ENCODE data around the gene NPAS2. TPM values are rescaled to one million over a fixed set of nuclear protein-coding genes. Genes with fewer than 3 reads are reported as not detected.
A peak's percentile ranks its signal among the peaks of the same experiment; 100 is the strongest.

Gene NPAS2
- total RNA-seq, 4 donors from 2014 or later = 63.0 to 134 (median 115) TPM

DNA sequence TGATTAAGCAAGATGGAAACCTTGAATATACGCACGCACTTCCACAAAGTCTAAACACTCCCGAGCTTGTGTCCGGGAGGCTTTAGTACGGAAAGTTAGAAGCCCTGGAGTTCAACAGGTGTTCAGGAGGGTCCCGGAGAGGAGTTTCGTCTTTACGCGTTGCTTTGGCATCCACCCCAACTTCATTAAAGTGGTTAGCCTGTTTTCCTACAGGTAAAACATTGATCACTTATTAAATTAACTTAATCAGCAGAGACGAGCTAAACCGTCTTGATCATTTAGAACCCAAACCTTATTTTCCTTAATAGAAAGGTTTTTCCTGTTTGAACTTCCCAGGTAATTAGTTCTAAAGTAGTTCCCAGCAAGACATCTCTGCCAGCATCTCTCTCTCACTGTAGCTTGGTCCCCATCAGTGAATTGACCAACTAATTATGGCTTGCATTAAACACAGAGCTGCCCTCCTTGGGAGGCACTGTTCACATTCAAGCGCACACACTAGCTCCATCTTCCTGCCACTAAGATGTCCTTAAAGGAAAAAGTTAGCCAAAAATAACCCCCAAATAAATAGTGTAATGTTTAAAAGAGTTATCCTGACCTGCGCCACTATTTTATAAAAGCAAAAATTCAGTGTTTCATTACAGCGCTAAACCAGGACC is 1.4 kb downstream of the NPAS2 start:
- no peaks in the 10 kb centered on the region for H3K9me3 ChIP-seq
- intact Hi-C loops (cut with DNase I; ENCODE audit: low total_unique reads) = loop anchor here (10.0 kb wide), 1 partner anchor 67 kb away; no protein-coding TSS in a partner anchor
- H3K4me1 ChIP-seq = peaks cover 0 to 30% (median 12%) of the 10 kb centered on the region in 4 donors
- in situ Hi-C loops (cut with MboI; ENCODE audit: low pct_ligation_motif_present in 1 of 4, low pct_unique_long_range_greater_than_20kb in 1 of 4, low sequenced_read_pairs in 3 of 4) = no loop called here
- H3K36me3 ChIP-seq = no peaks in the 10 kb centered on the region
- TF ChIP-seq, protein P1, sequence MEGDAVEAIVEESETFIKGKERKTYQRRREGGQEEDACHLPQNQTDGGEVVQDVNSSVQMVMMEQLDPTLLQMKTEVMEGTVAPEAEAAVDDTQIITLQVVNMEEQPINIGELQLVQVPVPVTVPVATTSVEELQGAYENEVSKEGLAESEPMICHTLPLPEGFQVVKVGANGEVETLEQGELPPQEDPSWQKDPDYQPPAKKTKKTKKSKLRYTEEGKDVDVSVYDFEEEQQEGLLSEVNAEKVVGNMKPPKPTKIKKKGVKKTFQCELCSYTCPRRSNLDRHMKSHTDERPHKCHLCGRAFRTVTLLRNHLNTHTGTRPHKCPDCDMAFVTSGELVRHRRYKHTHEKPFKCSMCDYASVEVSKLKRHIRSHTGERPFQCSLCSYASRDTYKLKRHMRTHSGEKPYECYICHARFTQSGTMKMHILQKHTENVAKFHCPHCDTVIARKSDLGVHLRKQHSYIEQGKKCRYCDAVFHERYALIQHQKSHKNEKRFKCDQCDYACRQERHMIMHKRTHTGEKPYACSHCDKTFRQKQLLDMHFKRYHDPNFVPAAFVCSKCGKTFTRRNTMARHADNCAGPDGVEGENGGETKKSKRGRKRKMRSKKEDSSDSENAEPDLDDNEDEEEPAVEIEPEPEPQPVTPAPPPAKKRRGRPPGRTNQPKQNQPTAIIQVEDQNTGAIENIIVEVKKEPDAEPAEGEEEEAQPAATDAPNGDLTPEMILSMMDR (IDR thresholded peaks at IDR 0.05) = no peak
- no peak for TF ChIP-seq POLR2A (IDR thresholded peaks at IDR 0.05)
- TF ChIP-seq POLR2AphosphoS5 (IDR thresholded peaks at IDR 0.05) = no peak
- TF ChIP-seq EP300 (IDR thresholded peaks at IDR 0.05; ENCODE audit: low read depth) = no peak
- H3K27ac ChIP-seq = peak overlapping the region in 3 of 4 donors; percentile 51 to 93 (median 90)
- no peak for DNase-seq
- WGBS, 2 donors (ENCODE audit: low coverage in 1 of 2) = 40 to 55% methylated on average over 5 to 14 of the region's 14 CpGs
- H3K27me3 ChIP-seq = no peaks in the 10 kb centered on the region
- peak overlapping the region; percentile 75 to 89 (median 84) for H3K4me3 ChIP-seq

DNA sequence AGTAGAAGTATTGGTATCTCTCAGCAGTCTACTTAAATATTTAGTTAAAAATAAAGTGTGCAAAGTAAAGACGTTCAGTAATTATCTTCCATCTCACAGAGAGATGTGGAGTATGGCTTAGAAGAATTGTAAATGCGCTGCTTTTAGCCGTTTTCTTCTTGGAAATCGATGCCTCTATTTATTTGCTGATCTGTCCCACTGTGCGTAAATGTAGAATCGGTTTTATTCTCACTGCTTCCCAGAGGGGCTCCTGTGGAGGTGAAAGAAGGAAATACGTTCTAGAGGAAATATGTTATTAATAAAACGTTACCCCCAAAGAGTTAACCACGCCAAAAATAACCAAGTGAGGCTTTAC is 1.9 kb downstream of the NPAS2 start:
- DNase-seq = no peak
- TF ChIP-seq POLR2A (IDR thresholded peaks at IDR 0.05) (no peak), POLR2AphosphoS5 (IDR thresholded peaks at IDR 0.05) (no peak), EP300 (IDR thresholded peaks at IDR 0.05; ENCODE audit: low read depth) (no peak)
- TF ChIP-seq, protein P1 (IDR thresholded peaks at IDR 0.05) = no peak
- intact Hi-C loops (cut with DNase I; ENCODE audit: low total_unique reads) = loop anchor here (10.0 kb wide), 1 partner anchor 67 kb away; no protein-coding TSS in a partner anchor
- peak overlapping the region in 1 of 4 donors; percentile 39 for H3K27ac ChIP-seq
- H3K4me1 ChIP-seq = peaks cover 0 to 30% (median 12%) of the 10 kb centered on the region in 4 donors
- no peaks in the 10 kb centered on the region for H3K9me3 ChIP-seq
- in situ Hi-C loops (cut with MboI; ENCODE audit: low pct_ligation_motif_present in 1 of 4, low pct_unique_long_range_greater_than_20kb in 1 of 4, low sequenced_read_pairs in 3 of 4) = no loop called here
- H3K27me3 ChIP-seq = no peaks in the 10 kb centered on the region
- no peaks in the 10 kb centered on the region for H3K36me3 ChIP-seq
- 61 to 78% methylated on average over 9 of the region's 9 CpGs for WGBS, 2 donors (ENCODE audit: low coverage in 1 of 2)
- no peak overlapping the region for H3K4me3 ChIP-seq

DNA sequence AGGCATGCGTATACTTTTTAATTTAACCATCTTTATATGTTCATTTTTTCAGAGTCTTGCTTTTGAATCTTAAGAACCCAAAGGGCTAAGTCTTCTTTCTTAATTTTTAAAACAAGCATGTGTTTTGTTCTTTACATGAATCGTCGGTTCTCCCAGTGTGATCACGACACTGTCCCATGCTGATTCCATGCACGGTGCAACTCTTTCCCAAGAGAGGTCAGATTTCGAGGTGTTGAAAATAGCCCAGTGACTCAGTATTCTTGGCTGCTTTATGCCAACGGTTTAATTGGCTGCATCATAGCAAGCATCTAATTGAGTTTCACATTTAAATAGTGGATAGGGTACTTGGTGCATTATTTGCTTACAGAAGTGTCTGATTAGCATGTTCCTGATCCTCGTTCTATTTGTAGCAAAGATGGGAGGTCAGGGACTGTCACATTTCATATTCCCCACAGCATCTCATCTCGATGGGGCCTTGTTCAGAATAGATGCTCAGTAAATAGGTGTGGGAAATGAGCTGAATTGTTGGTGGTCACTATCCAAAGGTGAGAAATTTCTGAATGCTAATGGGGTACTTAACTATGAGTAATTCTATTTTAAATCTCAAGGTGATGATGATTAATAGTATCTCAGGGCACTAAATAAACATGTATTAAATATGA is 2.8 kb downstream of the NPAS2 start:
- TF ChIP-seq POLR2AphosphoS5 (IDR thresholded peaks at IDR 0.05) = peak in 2 of 3 donors; percentile 14 to 46
- no peak for TF ChIP-seq POLR2A (IDR thresholded peaks at IDR 0.05)
- DNase-seq = no peak
- Histone ChIP-seq H3K4me1 (peaks cover 0 to 25% (median 12%) of the 10 kb centered on the region in 4 donors), H3K36me3 (no peaks in the 10 kb centered on the region), H3K27ac (peak overlapping the region in 2 of 4 donors; percentile 18 to 39), H3K4me3 (no peak overlapping the region), H3K27me3 (no peaks in the 10 kb centered on the region), H3K9me3 (no peaks in the 10 kb centered on the region)
- in situ Hi-C loops (cut with MboI; ENCODE audit: low pct_ligation_motif_present in 1 of 4, low pct_unique_long_range_greater_than_20kb in 1 of 4, low sequenced_read_pairs in 3 of 4) = no loop called here
- 68 to 81% methylated on average over 8 to 9 of the region's 9 CpGs for WGBS, 2 donors (ENCODE audit: low coverage in 1 of 2)
- intact Hi-C loops (cut with DNase I; ENCODE audit: low total_unique reads) = loop anchor here (10.0 kb wide), 1 partner anchor 68 kb away; no protein-coding TSS in a partner anchor

DNA sequence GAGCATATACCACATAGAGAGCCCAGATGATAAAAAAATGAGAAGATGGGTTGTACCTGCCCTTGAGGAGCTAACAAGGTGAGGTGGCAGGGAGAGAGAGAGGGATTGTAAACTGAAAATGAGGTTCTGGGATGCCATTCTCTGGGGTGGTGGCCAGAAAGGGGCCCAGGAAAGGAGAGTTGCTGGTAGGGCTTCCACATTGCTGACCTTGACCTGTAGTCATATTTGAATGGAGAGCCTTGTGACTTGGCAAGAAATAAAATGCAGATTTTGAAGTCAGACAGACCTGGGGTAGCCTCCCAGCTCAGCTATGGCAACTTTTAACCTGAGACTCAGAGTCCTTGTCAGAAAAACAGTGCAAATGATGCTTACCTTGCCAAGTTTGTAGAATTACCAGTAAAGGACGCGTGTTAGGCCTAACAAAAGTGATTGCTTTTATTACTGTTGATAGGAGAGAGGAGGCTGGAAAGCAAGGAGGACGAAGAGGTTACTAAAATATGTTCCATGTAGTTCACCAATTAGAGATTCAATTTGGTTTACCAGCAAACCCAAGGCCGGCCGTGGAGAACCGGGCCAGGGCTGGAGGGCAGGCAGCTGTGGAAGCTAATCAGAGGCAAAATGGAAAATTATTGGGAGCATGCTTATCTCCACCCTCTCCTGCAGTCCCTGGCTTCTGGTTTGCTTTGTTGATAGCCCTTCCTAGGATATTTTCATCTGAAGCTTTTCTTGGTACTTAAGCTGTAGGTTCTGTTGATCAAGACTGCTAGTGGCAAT is 3.9 kb downstream of the NPAS2 start:
- TF ChIP-seq, protein P1 (IDR thresholded peaks at IDR 0.05) = no peak
- TF ChIP-seq POLR2A (IDR thresholded peaks at IDR 0.05) (no peak), POLR2AphosphoS5 (IDR thresholded peaks at IDR 0.05) (no peak), EP300 (IDR thresholded peaks at IDR 0.05; ENCODE audit: low read depth) (no peak)
- peaks cover 0 to 7% of the 10 kb centered on the region in 2 donors for H3K9me3 ChIP-seq
- no peaks in the 10 kb centered on the region for H3K36me3 ChIP-seq
- WGBS, 2 donors (ENCODE audit: low coverage in 1 of 2) = 87 to 100% methylated on average over 2 to 6 of the region's 6 CpGs
- in situ Hi-C loops (cut with MboI; ENCODE audit: low pct_ligation_motif_present in 1 of 4, low pct_unique_long_range_greater_than_20kb in 1 of 4, low sequenced_read_pairs in 3 of 4) (no loop called here), intact Hi-C loops (cut with DNase I; ENCODE audit: low total_unique reads) (loop anchor here (10.0 kb wide), 1 partner anchor 69 kb away; no protein-coding TSS in a partner anchor)
- no peak for DNase-seq
- no peak overlapping the region for H3K4me3 ChIP-seq
- H3K27me3 ChIP-seq = no peaks in the 10 kb centered on the region
- H3K4me1 ChIP-seq = peaks cover 0 to 17% (median 7%) of the 10 kb centered on the region in 4 donors
- no peak overlapping the region for H3K27ac ChIP-seq

Data from transverse colon (tissue), 4 donors.